Large intestine (tissue), 1 donor: Measurements from ENCODE around the gene CXCL10. TPM values are rescaled to one million over a fixed set of nuclear protein-coding genes. Genes with fewer than 3 reads are reported as not detected.

Experiments used
- polyA plus RNA-seq: library from polyadenylated mRNA; unstranded; fragments of 120-200 nt; gene quantifications from one replicate; pipeline ENCODE4 v1.2.1, GENCODE V29; 2013

Gene CXCL10
- polyA plus RNA-seq, 1 donor = 3.9 TPM

Other genes starting within 250 kb of the CXCL10 start
- gene PPEF2, start 121.0 kb downstream of the CXCL10 start, polyA plus RNA-seq = 0.06 TPM
- 59.7 TPM for gene NAAA, start 82.5 kb downstream of the CXCL10 start, polyA plus RNA-seq
- gene SDAD1, start 32.6 kb downstream of the CXCL10 start, polyA plus RNA-seq = 30.6 TPM
- 2.8 TPM for gene CXCL9, start 16.0 kb downstream of the CXCL10 start, polyA plus RNA-seq
- 0.30 TPM for gene CXCL11, start 12.6 kb upstream of the CXCL10 start, polyA plus RNA-seq
- gene ART3, start 51.2 kb upstream of the CXCL10 start, polyA plus RNA-seq = 0.99 TPM
- gene NUP54, start 124.9 kb upstream of the CXCL10 start, polyA plus RNA-seq = 47.1 TPM
- gene SCARB2, start 190.3 kb upstream of the CXCL10 start, polyA plus RNA-seq = 217 TPM
- gene FAM47E, start 228.2 kb upstream of the CXCL10 start, polyA plus RNA-seq = 11.9 TPM